Measurements from ENCODE around the gene URB2.

URB2 gene

GRCh38 chr1:229625071-229625914, 754 bp upstream of the URB2 start (continued):
- TF ChIP-seq, protein P1, sequence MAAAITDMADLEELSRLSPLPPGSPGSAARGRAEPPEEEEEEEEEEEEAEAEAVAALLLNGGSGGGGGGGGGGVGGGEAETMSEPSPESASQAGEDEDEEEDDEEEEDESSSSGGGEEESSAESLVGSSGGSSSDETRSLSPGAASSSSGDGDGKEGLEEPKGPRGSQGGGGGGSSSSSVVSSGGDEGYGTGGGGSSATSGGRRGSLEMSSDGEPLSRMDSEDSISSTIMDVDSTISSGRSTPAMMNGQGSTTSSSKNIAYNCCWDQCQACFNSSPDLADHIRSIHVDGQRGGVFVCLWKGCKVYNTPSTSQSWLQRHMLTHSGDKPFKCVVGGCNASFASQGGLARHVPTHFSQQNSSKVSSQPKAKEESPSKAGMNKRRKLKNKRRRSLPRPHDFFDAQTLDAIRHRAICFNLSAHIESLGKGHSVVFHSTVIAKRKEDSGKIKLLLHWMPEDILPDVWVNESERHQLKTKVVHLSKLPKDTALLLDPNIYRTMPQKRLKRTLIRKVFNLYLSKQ (tag by site-specific recombination; IDR thresholded peaks at IDR 0.05; ENCODE audit: borderline replicate concordance) = no peak
- TF ChIP-seq, protein P2, sequence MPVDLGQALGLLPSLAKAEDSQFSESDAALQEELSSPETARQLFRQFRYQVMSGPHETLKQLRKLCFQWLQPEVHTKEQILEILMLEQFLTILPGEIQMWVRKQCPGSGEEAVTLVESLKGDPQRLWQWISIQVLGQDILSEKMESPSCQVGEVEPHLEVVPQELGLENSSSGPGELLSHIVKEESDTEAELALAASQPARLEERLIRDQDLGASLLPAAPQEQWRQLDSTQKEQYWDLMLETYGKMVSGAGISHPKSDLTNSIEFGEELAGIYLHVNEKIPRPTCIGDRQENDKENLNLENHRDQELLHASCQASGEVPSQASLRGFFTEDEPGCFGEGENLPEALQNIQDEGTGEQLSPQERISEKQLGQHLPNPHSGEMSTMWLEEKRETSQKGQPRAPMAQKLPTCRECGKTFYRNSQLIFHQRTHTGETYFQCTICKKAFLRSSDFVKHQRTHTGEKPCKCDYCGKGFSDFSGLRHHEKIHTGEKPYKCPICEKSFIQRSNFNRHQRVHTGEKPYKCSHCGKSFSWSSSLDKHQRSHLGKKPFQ (tag by site-specific recombination; IDR thresholded peaks at IDR 0.05) = no peak
- peak; percentile 69; the same call in 1 of the 2 replicates for TF ChIP-seq SP7 (tag by site-specific recombination; IDR thresholded peaks at IDR 0.05)
- TF ChIP-seq ZNF174 (tag by site-specific recombination; IDR thresholded peaks at IDR 0.05) = no peak
- TF ChIP-seq ZNF114 (tag by site-specific recombination; IDR thresholded peaks at IDR 0.05) = no peak
- TF ChIP-seq YY1 (tag by site-specific recombination; IDR thresholded peaks at IDR 0.05) = peak; percentile 31; the same call in 1 of the 2 replicates
- TF ChIP-seq, protein P3, sequence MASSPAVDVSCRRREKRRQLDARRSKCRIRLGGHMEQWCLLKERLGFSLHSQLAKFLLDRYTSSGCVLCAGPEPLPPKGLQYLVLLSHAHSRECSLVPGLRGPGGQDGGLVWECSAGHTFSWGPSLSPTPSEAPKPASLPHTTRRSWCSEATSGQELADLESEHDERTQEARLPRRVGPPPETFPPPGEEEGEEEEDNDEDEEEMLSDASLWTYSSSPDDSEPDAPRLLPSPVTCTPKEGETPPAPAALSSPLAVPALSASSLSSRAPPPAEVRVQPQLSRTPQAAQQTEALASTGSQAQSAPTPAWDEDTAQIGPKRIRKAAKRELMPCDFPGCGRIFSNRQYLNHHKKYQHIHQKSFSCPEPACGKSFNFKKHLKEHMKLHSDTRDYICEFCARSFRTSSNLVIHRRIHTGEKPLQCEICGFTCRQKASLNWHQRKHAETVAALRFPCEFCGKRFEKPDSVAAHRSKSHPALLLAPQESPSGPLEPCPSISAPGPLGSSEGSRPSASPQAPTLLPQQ (tag by site-specific recombination; IDR thresholded peaks at IDR 0.05) = peak; percentile 45
- TF ChIP-seq ZNF2 (tag by site-specific recombination; IDR thresholded peaks at IDR 0.05) = peak; percentile 88
- 0 out of 2 replicates have a peak, but pooled peaks have one; percentile 18 for TF ChIP-seq ZNF610 (tag by site-specific recombination; IDR thresholded peaks at IDR 0.05; ENCODE audit: borderline replicate concordance)
- TF ChIP-seq ZNF501 (tag by site-specific recombination; IDR thresholded peaks at IDR 0.05) = peak; percentile 98
- TF ChIP-seq ZNF138 (tag by site-specific recombination; IDR thresholded peaks at IDR 0.05; ENCODE audit: borderline replicate concordance) = peak; percentile 80; the same call in 1 of the 2 replicates
- TF ChIP-seq, protein P4, sequence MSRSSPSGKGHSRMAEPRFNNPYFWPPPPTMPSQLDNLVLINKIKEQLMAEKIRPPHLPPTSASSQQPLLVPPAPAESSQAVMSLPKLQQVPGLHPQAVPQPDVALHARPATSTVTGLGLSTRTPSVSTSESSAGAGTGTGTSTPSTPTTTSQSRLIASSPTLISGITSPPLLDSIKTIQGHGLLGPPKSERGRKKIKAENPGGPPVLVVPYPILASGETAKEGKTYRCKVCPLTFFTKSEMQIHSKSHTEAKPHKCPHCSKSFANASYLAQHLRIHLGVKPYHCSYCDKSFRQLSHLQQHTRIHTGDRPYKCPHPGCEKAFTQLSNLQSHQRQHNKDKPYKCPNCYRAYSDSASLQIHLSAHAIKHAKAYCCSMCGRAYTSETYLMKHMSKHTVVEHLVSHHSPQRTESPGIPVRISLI (tag by site-specific recombination; IDR thresholded peaks at IDR 0.05) = no peak
- TF ChIP-seq GFI1B (tag by site-specific recombination; IDR thresholded peaks at IDR 0.05) = no peak
- 0 out of 2 replicates have a peak, but pooled peaks have one; percentile 33 for TF ChIP-seq ZNF366 (tag by site-specific recombination; conservative IDR thresholded peaks at IDR 0.05)
- no peak for TF ChIP-seq IKZF3 (tag by site-specific recombination; IDR thresholded peaks at IDR 0.05)
- peak; percentile 85; the same call in 1 of the 2 replicates for TF ChIP-seq ZFP37 (tag by site-specific recombination; IDR thresholded peaks at IDR 0.05)
- TF ChIP-seq ZNF658 (tag by site-specific recombination; IDR thresholded peaks at IDR 0.05) = no peak
- TF ChIP-seq ZNF16 (tag by site-specific recombination; IDR thresholded peaks at IDR 0.05; ENCODE audit: low read depth) = no peak
- TF ChIP-seq ZNF146 (tag by site-specific recombination; IDR thresholded peaks at IDR 0.05) = no peak
- TF ChIP-seq ZNF843 (tag by site-specific recombination; IDR thresholded peaks at IDR 0.05) = no peak; the same call in 1 of the 2 replicates
- no peak for TF ChIP-seq ZNF837 (tag by site-specific recombination; IDR thresholded peaks at IDR 0.05)
- no peak for TF ChIP-seq ZNF544 (tag by site-specific recombination; IDR thresholded peaks at IDR 0.05)
- peak; percentile 75 for TF ChIP-seq ZSCAN30 (tag by site-specific recombination; IDR thresholded peaks at IDR 0.05)
- TF ChIP-seq ZNF677 (tag by site-specific recombination; IDR thresholded peaks at IDR 0.05) = no peak
- TF ChIP-seq ZNF654 (tag by site-specific recombination; IDR thresholded peaks at IDR 0.05; ENCODE audit: low read depth) = no peak
- TF ChIP-seq ZNF10 (tag by site-specific recombination; IDR thresholded peaks at IDR 0.05) = 0 out of 2 replicates have a peak, but pooled peaks have one; percentile 7
- TF ChIP-seq KLF16 (tag by site-specific recombination; IDR thresholded peaks at IDR 0.05) = peak; percentile 95
- peak; percentile 48; the same call in 1 of the 2 replicates for TF ChIP-seq TRIM28 (IDR thresholded peaks at IDR 0.05; ENCODE audit: borderline replicate concordance, low read length)
- no peak for TF ChIP-seq ZNF433 (tag by site-specific recombination; IDR thresholded peaks at IDR 0.05; ENCODE audit: low read depth)
- peak; percentile 90 for TF ChIP-seq ZNF24 (tag by site-specific recombination; IDR thresholded peaks at IDR 0.05)
